Measurements from ENCODE around the gene NXT1. TPM values are rescaled to one million over a fixed set of nuclear protein-coding genes. Genes with fewer than 3 reads are reported as not detected.

NXT1 gene
- total and polyA plus RNA-seq, 10 of the 15 experiments (the other 5 are each of a cell fraction or from before 2014, with no cell fraction given), result 10.2 to 66.7 (median 44.0) TPM

DNA sequence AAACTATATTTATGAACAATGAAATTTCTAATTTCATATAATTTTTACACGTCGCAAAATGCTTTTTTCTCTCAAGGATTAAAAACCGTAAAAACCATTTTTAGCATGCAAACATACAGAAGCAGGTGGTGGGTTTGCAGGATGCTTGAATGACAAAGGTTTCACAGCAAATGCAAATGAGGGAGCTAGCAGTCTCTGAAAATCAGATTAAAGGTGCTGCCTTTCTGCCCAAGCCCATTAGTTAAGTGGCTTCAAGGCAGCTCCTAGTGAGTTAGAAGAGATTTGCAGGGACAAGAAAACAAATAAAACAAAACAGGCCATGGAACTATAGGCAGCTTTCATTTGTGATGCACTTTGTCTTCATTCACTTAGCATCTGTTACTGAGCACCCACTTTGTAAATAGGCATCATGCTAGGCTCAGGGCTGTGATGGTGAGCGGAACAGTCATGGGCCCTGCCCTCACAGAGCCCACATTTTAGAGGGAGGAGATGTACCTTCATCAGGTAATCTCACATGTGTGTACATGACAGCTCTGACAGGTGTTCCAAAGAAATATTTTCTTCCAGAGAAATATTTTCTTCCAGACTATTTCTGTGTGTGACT lies 41.2 kb downstream of the NXT1 start:
- no peak for DNase-seq (ENCODE audit: low read depth, low spot score)
- FAIRE-seq, result no peak
- Histone ChIP-seq H3K9me3 (replicated peaks; ENCODE audit: control insufficient read depth, insufficient read depth, low read length) (no peaks in the 10 kb centered on the region), H3K9ac (ENCODE audit: control insufficient read depth, insufficient read depth, low read length) (no peak overlapping the region), H3K79me2 (ENCODE audit: control insufficient read depth, insufficient read depth, low read length) (no peaks in the 10 kb centered on the region), H2AFZ (ENCODE audit: control insufficient read depth, low read depth, low read length) (no peak overlapping the region), H3K27ac (ENCODE audit: control insufficient read depth, insufficient read depth) (no peak overlapping the region), H3K36me3 (ENCODE audit: control insufficient read depth in 2 of 2, insufficient read depth in 2 of 2, low read length in 1 of 2) (peaks cover 9 to 10% of the 10 kb centered on the region in 2 experiments), H3K27me3 (replicated peaks in 1 of 2; ENCODE audit: control insufficient read depth in 2 of 2, insufficient read depth in 2 of 2, low read length in 1 of 2) (no peaks in the 10 kb centered on the region), H3K4me2 (ENCODE audit: control insufficient read depth, insufficient read depth) (no peak overlapping the region), H4K20me1 (ENCODE audit: control insufficient read depth, insufficient read depth) (no peaks in the 10 kb centered on the region), H3K4me1 (ENCODE audit: control insufficient read depth, insufficient read depth, low read length) (no peaks in the 10 kb centered on the region), H3K4me3 (no peak overlapping the region)
- RAD21 ChIA-PET (ENCODE audit: unreplicated experiment), result no interaction called here
- intact Hi-C loops (cut with micrococcal nuclease; ENCODE audit: unreplicated experiment) (no loop called here), in situ Hi-C loops (cut with MboI) (no loop called here)
- SMC1A ChIA-PET (ENCODE audit: uncharacterized antibody, unreplicated experiment), result interaction anchor here (0.6 to 1.6 kb wide), 2 partner anchors 12 to 267 kb away, joined by 3 to 5 read pairs; no protein-coding TSS in a partner anchor
- no peak for ATAC-seq
- WGBS (ENCODE audit: insufficient coverage, insufficient replicate concordance, low lambda C conversion rate, missing lambda C conversion rate), result 29% methylated on average over 4 of the region's 4 CpGs
- POLR2A ChIA-PET, result no interaction called here
- CTCF ChIA-PET, result interaction anchor here (0.7 to 1.6 kb wide), 3 partner anchors 15 to 29 kb away, joined by 3 to 5 read pairs (median 3); no protein-coding TSS in a partner anchor
- BruUV-seq (replicated peaks), result no TSS peak
- no peak for TF ChIP-seq EGR1 (IDR thresholded peaks at IDR 0.05; ENCODE audit: borderline replicate concordance in 1 of 2, low read depth in 2 of 2, low read length in 2 of 2)
- TF ChIP-seq, protein P1, sequence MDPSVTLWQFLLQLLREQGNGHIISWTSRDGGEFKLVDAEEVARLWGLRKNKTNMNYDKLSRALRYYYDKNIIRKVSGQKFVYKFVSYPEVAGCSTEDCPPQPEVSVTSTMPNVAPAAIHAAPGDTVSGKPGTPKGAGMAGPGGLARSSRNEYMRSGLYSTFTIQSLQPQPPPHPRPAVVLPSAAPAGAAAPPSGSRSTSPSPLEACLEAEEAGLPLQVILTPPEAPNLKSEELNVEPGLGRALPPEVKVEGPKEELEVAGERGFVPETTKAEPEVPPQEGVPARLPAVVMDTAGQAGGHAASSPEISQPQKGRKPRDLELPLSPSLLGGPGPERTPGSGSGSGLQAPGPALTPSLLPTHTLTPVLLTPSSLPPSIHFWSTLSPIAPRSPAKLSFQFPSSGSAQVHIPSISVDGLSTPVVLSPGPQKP (IDR thresholded peaks at IDR 0.05; ENCODE audit: low read depth, low read length), result no peak
- no peak for TF ChIP-seq ZNF207 (IDR thresholded peaks at IDR 0.05; ENCODE audit: borderline replicate concordance)

DNA sequence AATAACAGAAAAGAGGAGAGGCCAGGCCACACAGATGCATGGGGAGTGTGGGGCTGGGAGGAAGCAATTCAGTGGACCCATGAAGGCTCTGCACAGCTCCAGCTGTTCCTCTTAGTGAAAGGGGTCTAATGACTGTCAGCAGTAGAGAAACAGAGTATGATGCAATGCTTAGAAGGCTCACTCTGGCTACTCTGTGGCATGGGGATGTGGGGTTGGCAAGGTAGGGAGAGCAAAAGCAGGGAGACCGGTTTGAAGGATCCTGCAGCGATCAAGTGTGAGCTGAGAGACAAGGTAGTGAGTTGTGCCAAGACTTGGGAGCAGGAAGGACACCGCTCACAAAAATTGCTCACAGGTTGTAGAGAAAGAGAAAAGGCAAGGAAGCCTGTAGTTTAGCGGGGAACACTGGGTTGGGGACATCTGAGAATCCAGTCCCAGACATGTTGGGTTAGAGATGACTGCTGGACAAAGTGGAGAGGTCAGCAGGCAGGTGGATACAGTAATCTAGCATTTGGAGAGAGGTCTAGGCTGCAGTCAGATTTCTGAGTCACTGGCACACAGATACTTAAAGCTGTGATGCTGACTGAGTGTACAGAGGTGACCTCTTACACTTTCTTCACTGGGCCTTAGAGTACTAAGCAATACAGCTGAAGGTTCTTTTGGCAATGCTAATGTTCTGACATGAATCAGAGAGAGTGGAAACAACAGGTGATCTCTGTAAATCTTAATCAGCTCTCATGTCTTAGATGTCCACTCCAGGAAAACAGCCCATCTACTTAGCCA lies 43.6 kb downstream of the NXT1 start:
- DNase-seq (ENCODE audit: low read depth, low spot score) (no peak), FAIRE-seq (no peak), ATAC-seq (no peak)
- CTCF ChIA-PET, result no interaction called here
- in situ Hi-C loops (cut with MboI) (no loop called here), intact Hi-C loops (cut with micrococcal nuclease; ENCODE audit: unreplicated experiment) (no loop called here)
- Histone ChIP-seq H3K9ac (ENCODE audit: control insufficient read depth, insufficient read depth, low read length) (no peak overlapping the region), H2AFZ (ENCODE audit: control insufficient read depth, low read depth, low read length) (no peak overlapping the region), H3K27ac (ENCODE audit: control insufficient read depth, insufficient read depth) (no peak overlapping the region), H3K9me3 (replicated peaks; ENCODE audit: control insufficient read depth, insufficient read depth, low read length) (no peaks in the 10 kb centered on the region), H3K79me2 (ENCODE audit: control insufficient read depth, insufficient read depth, low read length) (no peaks in the 10 kb centered on the region; the same call in none of the 2 replicates), H3K27me3 (replicated peaks in 1 of 2; ENCODE audit: control insufficient read depth in 2 of 2, insufficient read depth in 2 of 2, low read length in 1 of 2) (no peaks in the 10 kb centered on the region), H4K20me1 (ENCODE audit: control insufficient read depth, insufficient read depth) (no peaks in the 10 kb centered on the region), H3K4me3 (no peak overlapping the region), H3K4me1 (ENCODE audit: control insufficient read depth, insufficient read depth, low read length) (no peaks in the 10 kb centered on the region), H3K4me2 (ENCODE audit: control insufficient read depth, insufficient read depth) (no peak overlapping the region), H3K36me3 (ENCODE audit: control insufficient read depth in 2 of 2, insufficient read depth in 2 of 2, low read length in 1 of 2) (peaks cover 2 to 10% of the 10 kb centered on the region in 2 experiments; a peak in 3 of 4 replicates)
- TF ChIP-seq ZSCAN29 (IDR thresholded peaks at IDR 0.05) (no peak), POLR2AphosphoS5 (IDR thresholded peaks at IDR 0.05; ENCODE audit: low read length) (no peak)
- TF ChIP-seq, protein P2, sequence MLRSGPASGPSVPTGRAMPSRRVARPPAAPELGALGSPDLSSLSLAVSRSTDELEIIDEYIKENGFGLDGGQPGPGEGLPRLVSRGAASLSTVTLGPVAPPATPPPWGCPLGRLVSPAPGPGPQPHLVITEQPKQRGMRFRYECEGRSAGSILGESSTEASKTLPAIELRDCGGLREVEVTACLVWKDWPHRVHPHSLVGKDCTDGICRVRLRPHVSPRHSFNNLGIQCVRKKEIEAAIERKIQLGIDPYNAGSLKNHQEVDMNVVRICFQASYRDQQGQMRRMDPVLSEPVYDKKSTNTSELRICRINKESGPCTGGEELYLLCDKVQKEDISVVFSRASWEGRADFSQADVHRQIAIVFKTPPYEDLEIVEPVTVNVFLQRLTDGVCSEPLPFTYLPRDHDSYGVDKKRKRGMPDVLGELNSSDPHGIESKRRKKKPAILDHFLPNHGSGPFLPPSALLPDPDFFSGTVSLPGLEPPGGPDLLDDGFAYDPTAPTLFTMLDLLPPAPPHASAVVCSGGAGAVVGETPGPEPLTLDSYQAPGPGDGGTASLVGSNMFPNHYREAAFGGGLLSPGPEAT (IDR thresholded peaks at IDR 0.05; ENCODE audit: low read depth), result no peak
- WGBS (ENCODE audit: insufficient coverage, insufficient replicate concordance, low lambda C conversion rate, missing lambda C conversion rate), result 97% methylated on average over 4 of the region's 4 CpGs
- RAD21 ChIA-PET (ENCODE audit: unreplicated experiment), result no interaction called here
- no TSS peak for BruUV-seq (replicated peaks)
- POLR2A ChIA-PET, result no interaction called here
- SMC1A ChIA-PET (ENCODE audit: uncharacterized antibody, unreplicated experiment), result no interaction called here

Measured in GM12878 (cell line).